NCI-H2107 treated with DMSO at 0.1 percent for 48 hours (cell line): Measurements from ENCODE around the gene TLR6.

Source experiments
- DNase-seq: peaks from one replicate; lab custom pipeline; 2025; ENCODE audit not compliant: unreplicated experiment; lab: John Stamatoyannopoulos, UW

TLR6 gene, protein sequence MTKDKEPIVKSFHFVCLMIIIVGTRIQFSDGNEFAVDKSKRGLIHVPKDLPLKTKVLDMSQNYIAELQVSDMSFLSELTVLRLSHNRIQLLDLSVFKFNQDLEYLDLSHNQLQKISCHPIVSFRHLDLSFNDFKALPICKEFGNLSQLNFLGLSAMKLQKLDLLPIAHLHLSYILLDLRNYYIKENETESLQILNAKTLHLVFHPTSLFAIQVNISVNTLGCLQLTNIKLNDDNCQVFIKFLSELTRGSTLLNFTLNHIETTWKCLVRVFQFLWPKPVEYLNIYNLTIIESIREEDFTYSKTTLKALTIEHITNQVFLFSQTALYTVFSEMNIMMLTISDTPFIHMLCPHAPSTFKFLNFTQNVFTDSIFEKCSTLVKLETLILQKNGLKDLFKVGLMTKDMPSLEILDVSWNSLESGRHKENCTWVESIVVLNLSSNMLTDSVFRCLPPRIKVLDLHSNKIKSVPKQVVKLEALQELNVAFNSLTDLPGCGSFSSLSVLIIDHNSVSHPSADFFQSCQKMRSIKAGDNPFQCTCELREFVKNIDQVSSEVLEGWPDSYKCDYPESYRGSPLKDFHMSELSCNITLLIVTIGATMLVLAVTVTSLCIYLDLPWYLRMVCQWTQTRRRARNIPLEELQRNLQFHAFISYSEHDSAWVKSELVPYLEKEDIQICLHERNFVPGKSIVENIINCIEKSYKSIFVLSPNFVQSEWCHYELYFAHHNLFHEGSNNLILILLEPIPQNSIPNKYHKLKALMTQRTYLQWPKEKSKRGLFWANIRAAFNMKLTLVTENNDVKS

DNA sequence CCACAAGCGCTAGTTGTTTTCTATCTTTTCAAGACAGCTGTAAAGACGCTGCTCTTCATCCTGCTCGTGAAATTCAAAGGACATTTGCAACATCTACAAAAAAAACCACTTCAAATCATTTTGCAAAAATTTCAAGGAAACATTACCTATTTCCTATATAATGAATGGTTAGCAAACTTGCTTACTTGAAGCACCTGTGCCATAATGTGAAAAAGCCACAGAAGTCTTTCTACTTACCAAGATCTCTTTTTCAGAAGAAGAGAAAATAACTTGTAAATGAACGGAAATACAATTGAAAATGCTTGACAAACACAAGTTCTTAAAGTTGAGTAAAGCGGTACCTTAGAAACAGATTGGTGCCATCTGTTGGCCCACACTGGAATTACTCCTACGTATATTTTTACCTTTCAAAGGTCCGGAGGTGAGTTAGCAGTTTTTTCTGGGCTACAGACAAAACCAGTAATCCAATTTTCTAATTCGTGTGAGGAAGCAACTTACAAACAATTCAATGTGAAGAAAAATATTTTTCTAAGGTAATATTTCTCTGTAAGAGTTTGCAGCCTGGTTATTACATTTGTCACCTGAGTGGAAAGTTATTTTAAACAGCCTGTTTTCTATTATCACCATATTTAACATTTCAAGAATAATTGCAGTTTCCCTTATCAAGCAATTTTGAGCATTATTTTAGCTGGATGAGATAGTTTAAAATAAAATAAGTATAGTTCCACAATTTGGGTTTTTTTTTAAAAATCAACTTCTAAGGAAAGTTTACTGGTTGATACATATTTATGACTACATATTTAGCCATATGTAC is at the start of gene TLR6:
Gene TLR6 (minus strand): TSS at position 294 of the 814 bp plus-strand sequence. CDS start 27,344 bp downstream, outside the sequence.
- no peak for DNase-seq

GRCh38 chr4:38905652-38906385 is 49.2 kb upstream of the TLR6 start:
- DNase-seq = no peak

GRCh38 chr4:38904682-38905081 is 48.1 kb upstream of the TLR6 start:
- DNase-seq = no peak

- no peak for DNase-seq
Measured at GRCh38 chr4:38904090-38904666, 47.6 kb upstream of the TLR6 start.

GRCh38 chr4:38902695-38903094 is 46.1 kb upstream of the TLR6 start:
- DNase-seq = peak; percentile 9

DNA sequence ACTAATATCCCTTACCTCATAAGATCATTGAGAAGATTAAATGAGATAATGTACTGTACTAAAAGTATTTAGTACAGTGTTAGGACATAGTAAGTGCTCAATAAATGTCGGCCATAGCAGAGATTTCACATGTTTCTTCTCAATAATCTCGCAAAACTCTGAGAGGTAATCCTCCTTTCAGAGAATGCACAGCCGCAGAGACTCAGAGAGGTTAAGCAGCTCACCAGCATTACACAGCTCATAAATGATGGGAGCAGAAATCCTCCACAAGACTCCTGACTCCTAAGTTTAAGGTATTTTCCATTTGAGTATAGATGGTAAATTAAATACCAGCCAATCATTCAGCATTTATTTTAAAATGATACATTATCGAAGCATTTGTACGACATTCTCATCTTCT is 45.6 kb upstream of the TLR6 start:
- no peak for DNase-seq

GRCh38 chr4:38898245-38898644 is 41.6 kb upstream of the TLR6 start:
- no peak for DNase-seq

- DNase-seq = no peak
Measured at GRCh38 chr4:38896940-38897339, 40.3 kb upstream of the TLR6 start.

GRCh38 chr4:38894322-38894982 is 37.8 kb upstream of the TLR6 start:
- no peak for DNase-seq

DNA sequence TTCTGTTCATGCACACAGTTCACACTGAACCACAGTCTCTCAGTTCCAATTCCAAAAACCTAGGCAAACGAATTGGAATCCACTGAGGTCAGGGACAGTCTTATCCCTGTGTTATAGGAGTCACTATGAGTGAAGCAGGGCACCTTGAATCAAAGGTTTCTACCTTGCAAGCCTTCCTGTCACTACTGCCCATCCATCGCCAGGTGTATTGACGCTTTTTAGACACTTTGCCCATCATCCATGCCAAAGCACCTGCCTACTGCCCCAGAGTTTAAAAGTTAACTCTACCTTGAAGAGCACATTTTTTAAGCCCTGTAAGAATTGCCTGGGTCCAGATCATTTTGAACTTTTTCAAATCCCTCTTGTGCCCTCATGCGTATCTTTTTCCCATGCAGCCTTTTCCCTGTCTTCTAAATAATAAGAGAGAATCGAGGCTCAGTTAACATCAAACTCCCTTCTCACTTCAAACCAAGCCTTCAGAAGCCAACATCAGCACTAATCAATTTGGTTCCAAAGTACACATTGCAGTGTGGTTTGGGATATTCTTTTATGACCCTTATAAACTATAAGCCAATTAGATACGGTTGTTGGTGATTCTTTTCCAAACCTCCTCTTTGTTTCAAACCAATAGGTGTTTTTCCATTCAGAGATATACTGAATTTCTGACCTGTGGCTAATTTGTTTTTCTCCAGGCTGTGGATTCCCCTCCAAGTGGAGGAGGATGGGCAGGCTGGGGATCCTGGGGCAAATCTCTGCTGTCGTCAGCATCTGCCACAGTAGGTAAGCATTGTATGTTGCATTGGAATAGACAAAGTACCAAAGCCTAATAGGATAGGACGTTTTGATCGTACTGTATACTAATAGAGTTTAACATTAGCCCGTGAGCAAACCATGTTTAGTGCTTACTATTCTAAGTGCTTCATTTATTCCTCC is 34.7 kb upstream of the TLR6 start:
- DNase-seq = no peak

DNA sequence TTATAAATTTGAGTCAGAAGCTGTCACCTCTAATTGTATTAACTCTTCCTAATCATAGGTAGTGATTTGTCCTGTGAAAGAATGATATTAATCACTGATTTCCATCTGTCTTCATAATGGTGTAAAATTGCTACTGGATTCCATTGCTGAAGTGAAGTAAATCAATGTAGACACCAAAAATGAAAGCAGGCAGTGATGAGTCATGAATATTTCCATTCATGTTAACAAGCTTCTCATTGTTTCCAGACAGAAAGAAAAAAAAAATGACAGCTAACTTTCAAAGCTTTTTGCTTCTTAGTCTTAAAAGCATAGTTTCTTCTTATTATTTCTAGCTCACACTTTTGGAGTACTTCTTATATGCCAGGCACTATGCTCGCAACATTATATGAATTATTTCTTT is 32.5 kb upstream of the TLR6 start:
- DNase-seq = no peak

DNA sequence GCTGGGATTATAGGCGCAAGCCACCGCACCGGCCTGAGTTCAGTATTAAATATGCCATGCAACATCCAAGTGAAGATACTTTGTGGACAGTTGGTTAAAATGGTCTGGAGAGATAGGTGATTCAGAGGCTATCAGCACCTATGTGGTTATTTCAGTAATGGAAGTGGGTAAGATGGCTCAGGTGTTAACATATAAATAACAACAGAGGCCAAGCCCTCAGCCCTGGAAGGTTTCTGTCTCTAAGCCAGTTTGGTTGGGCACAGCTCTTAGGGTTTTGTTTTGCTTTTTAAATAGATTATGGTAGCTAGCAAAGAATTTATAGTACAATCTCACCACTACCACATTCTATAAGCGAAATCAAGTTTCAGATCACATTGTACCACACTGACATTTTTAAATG is 27.6 kb upstream of the TLR6 start:
- no peak for DNase-seq

DNA sequence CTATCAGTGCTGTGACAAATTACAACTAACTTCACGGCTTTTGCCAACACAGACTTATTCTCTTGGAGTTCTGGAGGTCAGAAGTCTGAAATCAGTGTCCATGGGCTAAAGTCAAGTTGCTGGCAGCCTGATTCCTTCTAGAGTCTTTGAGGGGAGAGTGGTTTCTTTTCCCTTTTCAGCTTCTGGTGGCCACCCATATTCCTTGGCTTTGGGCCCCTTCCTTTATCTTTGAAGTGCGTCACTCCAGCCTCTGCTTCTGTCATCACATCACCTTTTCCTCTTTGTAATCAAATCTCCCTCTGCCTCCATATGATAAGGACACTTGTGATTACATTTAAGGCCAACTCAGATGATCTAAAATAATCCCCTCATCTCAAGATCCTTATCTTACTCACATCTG is 20.0 kb upstream of the TLR6 start:
- DNase-seq = no peak

GRCh38 chr4:38873290-38873944 is 16.8 kb upstream of the TLR6 start:
- DNase-seq = no peak

GRCh38 chr4:38872620-38873019 is 16.0 kb upstream of the TLR6 start:
- no peak for DNase-seq

GRCh38 chr4:38871593-38871992 is 15.0 kb upstream of the TLR6 start:
- DNase-seq = no peak

DNA sequence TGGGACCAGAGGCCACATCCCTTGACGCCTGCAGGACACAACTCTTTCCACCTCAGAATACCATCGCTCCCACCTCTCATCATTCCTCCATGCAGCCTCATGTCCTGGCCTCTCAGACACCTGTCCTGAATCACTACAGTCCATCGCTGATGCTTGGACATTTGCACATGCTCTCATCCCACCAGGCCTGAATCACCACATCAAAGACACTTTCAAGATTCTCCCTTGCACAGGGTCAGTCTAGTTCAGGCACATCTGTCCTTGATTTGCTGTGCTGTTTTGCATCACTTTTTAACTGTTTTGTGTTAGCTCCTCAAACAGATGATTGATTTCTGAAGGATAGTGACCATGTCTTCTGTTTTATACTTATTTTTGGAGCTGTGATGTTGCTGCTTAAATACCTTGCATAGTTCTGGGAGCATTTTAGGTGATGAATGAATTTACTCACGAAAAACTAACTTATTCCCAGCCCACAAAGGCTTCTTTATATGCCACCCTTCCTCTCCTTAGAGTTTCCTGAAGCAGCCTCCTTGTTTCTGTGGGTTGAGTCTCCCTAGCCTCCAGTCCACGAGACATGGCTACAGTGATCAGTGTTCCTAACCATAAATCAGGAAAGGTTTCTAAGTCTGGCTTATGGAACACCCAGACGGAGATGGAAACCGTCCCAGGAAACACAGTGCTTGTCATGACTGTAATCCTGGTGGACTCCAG is 13.6 kb upstream of the TLR6 start:
- no peak for DNase-seq

DNA sequence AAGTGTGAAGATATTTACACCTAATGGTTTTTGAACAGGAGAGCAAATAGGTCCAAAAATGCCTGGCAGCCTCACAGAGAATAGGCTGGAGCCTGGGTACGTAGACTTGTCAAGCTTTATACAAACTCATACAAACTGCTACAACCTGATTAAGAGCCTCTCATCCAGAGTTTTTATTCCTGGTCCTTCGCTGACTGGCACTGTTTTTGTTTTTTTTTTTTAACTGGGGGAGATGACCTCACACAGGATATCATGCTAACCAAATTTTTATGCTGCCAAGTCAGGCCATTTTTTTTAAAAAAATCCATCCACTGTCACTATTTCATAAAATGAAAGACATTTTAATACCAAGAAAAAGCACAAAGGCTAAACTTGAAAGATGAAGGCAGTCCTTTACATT is 12.9 kb upstream of the TLR6 start:
- no peak for DNase-seq
